IPS DF 19.7 (cell line): ENCODE results near the gene PCSK5.
"Not testable (repeated sequence)": the region's sequence is repeated elsewhere in the genome, so short reads cannot be mapped to it uniquely, and the experiment has no call there.

ENCODE experiments used
- DNase-seq: peaks from one replicate; pipeline ENCODE4 v3.0.0-alpha.2; 2013; ENCODE audit warnings: low read depth, low spot score

Gene PCSK5

DNA sequence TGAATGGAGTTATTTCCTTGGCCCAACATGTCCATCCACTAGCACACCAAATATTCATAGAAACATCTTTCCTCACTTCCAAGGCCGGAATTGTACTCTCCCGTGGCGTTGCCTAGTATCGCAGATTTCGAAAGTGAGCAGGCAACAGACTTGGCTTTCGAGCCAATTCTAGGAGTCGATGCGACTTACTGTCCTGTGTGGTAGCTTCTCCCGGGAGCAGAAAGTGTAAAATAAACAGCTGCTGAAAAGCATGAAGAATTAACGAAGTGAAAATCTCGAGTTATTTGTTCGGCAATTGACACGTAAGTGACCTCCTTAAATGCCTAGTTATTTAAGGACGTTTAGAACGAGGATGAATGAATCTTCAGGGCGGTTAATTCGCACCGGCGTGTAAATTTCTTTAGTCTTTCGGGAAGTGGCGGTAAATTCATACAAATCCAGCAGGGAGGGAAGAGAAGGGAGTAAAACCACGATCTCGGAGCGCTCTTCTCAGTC, 449 bp upstream of the PCSK5 start:
- DNase-seq = no peak

DNA sequence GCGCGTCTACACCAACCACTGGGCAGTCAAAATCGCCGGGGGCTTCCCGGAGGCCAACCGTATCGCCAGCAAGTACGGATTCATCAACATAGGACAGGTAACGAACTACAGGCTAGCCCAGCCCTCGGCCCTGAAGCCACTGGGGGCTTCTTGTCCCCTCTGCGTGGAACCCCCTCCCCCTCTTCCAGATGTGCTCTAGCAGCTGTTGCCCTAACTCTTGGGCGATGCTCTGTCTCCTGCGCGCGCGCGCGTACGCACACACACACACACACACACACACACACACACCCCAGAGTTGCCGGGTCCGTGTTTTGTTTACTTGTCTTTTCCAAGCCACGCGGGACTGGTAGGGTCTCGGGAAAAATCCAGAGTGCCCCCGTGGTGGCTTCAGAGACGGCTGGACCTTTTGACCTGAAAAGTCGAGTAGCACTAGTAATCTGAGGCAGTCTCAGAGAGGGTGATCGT, 836 bp downstream of the PCSK5 start:
- no peak for DNase-seq

DNA sequence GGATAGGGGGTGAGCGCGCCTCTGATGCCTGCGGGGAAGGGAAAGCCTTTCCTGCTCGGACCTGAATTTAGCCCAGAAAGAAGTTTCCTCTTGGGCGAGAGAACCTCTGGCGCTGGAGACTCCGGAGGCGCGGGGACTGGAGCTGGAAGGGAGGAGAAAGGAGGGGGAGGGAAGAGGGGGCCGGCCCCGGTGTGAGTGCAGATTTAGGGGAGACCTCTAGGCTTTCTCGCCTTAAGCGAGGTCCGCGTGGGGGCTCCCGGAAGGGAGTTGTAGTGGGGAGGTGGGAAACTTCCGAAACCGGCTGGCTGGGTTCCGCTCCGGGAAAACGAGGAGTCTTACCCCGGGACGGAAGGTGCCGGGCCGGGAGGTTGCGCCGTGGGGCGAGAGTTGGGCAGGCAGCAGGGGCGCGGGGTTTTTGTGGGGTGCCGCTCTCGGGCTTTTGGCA, 1.3 kb downstream of the PCSK5 start:
- DNase-seq = no peak

DNA sequence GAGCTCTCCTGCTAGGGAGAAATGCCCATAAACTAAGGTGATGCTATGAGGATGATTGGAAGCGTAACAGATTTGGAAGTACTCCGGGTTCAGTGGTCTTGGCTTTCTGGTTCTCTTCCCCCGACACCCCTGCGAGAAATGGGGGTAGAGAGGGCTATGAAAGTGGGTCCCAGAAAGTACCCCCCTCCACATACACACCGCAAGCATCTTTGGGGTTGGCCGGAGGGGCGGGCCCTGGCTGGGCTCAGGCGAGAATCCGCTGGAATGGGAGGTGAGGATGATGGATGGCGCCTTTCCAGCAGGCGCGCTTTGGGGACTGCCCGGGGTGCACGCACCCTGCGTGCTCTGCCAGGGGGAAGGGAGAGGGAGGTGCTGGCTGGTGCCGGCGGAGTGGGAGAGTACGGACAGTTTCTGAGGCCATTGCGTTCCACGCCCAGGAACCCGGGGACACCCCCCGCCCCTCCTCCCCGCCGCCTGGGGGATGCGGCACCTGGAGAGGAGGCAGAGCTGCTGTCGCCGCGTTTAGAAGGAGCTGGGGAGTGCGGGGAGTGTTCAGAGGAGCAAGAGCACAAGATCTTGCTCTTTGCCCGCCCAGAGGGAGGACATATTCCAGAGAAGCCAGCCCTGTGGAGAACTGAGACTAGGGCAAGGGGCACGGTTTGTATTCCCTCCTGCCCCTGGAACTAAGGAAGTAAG, 1.9 kb downstream of the PCSK5 start:
- DNase-seq = no peak

DNA sequence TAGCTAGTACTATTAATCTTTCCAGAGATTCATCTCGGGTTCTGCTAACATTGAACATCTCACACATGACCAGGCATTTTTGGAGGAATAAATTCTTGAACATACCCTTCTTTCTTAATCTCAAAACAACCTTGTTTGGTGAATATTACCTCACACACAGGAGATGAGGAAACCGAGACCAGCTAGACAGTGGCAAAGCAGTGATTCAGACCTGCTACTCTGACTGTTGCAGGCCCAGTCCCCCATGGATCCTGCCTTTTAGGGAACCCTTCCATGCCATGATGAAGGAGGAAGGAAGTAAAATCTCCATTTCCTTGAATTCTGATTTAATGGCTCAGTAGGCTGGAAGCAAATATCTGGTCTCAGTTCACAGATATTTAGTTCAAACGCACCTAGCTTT, 2.6 kb downstream of the PCSK5 start:
- no peak for DNase-seq

DNA sequence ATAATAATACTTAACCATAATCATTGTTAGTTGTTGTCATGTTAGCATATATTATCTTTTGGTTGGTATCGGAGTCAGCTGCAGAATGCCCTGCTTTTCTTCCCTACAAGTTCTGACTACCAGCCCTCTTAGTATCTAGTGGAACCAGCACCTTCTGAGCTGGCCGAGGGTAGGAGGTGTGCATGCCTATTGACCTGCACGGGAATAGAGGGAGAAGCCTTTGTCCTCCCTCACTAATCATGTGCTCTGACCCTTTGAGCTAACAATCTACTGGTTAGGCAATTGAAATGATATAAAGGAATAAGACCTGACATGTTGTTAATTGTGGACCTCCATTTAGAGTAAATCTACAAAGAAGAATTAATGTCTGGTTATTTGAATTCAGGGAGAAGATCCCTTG, 4.1 kb downstream of the PCSK5 start:
- no peak for DNase-seq

DNA sequence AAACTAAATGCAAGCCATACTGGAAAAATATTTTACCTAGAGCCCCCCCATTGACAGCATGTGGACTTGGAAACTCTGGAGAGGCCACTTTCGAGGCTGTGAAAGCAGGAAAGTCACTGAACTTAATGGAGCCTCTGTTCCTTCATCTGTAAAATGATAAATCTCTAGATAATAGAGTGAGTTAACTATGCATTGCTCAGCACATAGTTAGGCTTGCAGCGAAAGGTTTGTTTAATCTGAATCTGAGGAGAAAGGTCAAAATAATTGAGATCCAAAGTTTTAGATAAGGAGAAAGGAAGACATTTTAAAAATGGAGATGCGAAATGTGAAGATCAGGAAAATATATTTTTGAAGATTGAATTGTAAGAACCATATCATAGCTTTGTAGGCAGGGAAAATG, 4.6 kb downstream of the PCSK5 start:
- DNase-seq = no peak

DNA sequence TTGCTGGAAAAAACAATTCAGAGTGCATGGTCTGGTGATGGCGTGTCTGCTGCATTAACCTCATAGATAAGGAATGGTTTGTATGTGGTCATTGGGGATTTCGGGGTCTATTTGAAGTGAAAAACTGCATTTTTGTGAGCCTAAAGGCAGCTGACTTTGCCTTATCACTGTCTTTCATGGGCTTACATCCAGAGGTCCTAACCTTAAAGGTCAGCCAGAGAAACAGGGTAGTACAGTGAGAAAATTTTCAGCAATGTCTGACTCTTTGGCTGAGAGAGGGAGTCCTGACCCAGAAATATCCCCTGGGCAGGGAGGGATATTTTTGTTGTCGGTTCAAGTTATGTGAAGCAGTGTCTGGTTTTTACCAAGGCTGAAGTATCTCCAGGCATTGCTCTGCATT, 5.7 kb downstream of the PCSK5 start:
- no peak for DNase-seq

DNA sequence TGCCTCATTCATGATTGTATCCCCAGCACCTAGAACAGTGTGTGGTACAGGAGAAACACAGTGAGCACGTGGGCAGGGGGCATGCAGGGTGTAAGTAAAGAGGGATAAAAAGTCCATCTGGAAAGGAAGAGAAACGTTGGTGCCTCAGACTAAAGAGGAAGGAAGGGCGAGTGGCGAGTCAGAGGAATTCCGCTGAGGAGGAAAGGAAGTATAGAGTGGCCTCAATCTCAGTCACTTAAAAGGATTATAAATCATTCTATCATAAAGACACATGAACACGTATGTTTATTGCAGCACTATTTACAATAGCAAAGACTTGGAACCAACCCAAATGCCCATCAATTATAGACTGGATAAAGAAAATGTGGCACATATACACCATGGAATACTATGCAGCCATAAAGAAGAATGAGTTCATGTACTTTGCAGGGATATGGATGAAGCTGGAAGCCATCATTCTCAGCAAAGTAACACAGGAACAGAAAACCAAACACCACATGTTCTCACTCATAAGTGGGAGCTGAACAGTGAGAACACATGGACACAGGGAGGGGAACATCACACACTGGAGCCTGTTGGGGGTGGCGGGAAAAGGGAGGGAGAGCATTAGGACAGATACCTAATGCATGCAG, 10.5 kb downstream of the PCSK5 start:
- DNase-seq = not testable (repeated sequence)

DNA sequence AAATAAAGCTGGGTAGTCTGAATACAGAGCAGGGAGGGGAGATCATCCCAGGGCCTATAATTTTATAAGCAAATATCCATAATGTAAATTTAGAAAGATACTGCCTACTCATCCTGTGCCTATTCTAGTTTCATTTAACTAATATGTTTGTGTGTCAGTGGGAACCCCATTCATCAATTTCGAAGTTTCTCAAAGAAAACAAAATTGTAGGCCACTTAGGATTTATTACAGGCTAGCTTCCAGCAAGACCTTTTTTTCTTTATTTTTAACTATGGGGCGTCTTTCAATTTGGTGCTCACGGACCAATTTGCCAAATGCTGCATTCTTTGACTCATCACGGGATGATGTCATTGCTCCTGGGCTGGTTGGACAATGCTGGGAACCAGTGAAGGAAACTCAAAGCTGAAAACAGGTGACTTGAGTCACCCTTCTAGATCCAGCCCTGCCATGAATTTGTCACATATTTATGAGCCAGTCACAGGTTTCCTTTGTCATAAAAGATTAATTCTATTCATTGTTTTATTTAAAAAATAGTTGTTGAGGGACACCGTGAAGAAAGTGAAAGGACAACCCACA, 13.4 kb downstream of the PCSK5 start:
- no peak for DNase-seq

DNA sequence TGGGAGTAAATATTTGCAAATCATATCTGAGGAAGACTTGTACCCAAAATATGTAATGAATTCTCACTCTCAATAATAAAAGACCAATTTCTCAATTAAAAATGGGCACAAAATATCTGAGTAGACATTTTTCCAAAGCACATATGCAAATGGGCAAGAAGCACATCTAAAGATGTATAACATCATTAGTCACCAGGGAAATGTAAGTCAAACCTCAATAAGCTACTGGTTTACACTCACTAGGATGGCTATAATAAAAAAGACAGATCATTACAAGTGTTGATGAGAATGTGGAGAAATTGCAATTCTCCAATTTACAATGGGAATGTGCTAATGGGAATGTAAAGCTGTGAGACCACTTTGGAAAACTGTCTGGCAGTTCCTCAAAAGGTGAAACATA, 13.9 kb downstream of the PCSK5 start:
- DNase-seq = no peak

DNA sequence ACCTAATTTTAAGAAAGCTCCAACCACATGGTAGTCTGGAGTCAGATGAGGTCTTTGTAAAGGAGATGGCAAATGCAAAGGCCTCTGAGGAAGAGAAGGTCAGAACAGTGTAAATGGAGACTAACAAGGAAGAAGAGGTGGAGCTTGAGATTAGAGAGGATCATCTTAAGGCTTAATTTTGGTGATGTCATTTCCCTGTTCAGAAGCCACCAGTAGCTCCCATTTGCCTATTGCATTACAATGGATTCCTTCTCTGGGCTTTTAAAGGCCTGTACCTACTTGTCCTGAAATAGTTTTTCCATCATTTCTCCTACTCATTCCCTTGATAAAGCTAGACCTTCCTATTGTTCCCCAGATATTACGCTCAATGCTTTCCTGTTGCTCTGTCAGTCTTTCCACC, 16.1 kb downstream of the PCSK5 start:
- no peak for DNase-seq

DNA sequence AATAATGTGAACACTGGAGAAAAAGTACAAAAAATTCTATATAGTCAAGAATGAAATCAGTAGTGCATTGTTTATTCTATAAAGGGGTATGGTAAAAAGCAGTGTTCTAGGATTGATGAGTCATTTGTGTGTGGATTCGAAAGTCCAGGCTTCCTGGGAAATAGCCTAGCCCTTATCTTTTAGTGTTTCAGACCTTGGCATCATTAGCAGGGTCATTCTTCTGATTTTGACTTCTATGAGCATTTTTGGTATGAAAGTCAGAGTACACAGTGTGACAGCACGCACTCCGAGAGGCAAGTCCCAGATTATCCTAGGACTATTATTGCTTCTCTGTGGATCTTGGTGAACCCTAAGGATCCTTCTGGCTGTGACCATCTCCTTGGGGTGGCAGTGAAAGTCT, 16.9 kb downstream of the PCSK5 start:
- DNase-seq = no peak

DNA sequence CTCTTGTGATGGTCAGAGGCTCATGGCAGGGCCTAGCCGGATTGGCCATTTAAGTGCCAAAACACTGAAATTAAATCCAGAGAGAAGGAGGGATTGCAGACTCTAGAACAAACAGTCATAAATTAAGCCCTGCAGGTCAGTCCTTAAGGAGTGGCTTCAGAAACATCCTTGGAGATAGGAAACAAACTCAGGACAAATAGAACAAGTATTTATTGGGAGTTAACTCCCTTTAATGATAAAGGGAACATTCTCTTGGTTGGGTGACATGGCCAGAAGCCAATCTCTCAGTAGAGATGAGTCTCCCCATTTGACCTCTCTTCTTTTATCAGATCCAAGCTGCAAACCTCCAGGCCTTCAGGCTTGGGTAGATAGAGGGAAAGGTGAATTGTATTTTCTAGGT, 17.4 kb downstream of the PCSK5 start:
- no peak for DNase-seq

DNA sequence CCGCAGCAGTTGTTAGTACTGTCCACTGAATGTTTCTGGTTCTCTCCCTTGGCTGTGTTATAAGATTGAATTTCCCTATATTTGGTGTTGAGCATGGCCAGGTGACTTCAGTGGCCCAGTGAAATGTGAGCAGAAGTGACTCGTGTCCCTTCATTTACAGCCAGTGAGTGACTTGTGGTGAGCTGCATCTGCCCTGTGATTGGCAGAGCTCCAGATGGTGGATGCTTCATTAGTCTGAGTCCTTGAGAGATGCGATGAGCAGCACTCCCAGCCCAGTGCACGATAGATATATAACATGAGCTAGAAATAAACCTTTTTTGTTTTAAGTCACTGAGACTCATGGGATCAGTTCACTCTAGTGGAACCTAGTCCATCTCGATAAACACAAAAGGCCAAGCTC, 19.3 kb downstream of the PCSK5 start:
- no peak for DNase-seq

DNA sequence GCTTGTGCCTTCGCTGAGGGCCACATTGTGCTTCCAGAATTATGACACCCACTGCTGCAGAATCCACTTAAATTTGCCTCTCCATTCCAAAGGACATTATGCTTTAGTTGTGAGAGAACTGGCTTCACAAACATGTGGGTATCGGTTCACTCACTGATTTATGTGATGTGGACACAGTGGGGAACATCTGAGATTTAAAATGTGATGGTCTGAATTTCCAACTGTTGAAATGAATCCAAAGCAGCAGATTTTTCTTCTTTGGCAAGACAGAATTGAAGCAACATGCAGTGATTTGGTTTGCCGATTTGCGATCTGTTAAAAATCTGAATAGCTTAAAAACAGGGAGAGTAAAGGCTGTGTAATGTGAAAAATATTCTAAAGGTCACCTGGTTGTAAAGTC, 20.3 kb downstream of the PCSK5 start:
- no peak for DNase-seq

DNA sequence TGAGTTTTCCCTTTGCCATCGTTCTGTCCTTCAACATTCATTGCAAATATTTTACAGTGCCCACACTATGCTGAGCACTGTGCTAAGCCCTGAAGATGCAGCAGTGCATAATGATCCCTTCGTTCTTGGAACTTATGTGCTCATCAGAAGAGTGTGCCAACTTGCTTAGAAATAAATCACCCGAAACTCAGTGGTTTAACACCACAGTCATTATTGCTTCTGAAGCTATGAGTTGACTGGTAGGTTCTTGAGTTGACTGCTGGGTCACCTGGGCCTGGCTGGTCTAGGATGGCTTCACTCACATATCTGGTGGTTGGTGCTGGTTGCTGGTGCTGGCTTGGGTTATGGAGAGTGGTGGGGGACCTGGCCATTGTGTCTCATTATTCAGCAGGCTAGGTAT, 20.9 kb downstream of the PCSK5 start:
- no peak for DNase-seq

DNA sequence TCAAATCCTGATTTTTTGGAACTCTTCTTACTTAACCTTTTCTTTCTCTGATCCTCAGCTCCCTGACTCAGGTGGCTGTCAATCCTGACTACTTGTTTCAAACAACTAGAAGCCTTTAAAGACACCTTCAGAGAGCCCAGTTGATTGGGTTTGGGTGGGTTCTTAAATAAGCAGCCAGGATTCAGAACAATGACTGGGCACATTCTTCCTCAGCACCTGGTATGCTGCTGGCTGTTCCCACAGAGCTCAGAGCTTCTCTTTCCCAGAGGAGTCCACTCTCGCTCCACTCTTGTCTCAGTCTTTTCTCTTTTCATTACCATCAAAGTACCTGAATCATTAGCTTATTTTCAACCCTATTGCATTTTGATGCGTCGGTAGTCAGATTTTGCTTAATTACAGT, 22.5 kb downstream of the PCSK5 start:
- no peak for DNase-seq

DNA sequence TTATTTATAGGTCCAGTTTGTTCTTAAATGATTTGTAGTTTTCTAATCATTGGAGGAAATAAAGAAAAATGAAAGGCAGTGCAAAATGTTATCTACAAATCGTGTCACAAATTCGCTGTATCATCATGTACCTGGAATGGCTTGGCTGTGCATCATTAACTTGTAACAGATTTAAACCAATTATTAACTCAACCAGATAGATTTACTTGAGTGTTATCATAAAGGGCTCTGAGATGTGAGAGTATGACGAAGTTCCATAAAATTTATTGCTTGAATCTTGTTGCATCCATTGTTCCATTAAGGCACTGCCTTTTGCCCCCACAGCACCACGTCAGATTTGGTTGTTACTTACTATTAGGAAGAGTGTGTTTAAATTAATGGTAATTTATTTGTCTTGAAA, 23.5 kb downstream of the PCSK5 start:
- no peak for DNase-seq

DNA sequence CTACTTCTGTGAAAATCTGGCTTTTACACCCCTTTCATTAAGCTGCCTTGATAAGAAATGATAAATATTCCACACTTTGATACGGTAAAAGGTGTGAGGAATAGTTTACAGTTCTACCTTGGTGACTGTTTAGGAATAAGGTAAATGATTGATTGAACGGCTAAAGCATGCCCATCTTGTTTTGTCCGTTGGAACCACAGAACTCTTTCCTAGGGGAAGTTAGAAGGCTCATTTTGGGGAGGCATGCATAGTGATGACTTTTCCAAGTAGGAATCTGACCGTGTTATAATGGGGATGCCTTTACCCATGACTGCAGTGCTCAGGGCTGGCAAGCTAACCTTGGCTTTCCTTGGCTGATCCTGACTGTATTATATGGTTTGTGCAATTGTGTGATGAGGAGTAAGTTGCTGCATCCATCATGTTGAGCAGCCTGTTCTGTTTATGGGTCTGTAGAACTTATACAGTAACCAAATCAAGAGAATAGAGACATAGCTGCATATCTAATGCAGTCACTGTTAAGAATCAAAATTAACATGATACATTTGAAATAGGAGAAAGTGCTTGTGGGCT, 24.5 kb downstream of the PCSK5 start:
- no peak for DNase-seq

DNA sequence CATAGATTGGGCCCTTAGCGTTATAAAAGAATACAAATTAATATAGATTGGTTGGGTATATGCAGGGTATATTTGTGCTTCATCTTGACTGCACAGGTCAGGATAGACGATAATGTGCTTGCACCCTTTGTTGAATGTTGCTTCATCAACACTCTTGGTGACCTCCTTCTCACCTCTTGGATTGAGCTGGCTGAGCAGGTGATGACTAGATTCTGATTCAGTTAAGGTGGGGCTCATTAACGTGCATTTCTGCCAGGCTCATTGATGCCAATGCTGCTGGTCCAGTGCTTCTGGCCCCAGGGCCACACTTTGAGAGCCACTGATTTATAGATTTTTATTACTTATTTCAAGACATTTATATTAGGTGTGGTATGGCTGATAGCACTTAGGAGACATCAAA, 27.7 kb downstream of the PCSK5 start:
- DNase-seq = no peak

DNA sequence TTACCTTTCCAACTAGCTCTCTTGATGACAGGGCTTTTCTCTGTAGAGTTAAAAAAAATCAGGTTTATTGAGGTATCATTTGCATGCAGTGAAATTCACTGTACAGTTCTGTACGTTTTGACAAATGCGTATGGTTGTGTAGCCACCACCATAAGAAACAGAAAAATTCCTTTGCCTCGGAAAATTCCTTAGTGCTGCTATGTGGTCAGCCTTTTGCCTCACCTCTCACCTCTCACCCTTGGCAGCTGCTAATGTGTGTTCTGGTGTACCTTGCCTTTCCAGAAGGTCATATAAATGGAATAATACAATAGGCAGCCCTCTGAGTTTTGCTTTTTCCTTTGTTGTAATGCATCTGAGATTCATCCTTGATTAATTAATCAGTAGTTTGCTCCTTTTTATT, 28.4 kb downstream of the PCSK5 start:
- no peak for DNase-seq
